H9 (cell line): ENCODE data around the gene OAF. TPM values are rescaled to one million over a fixed set of nuclear protein-coding genes. Genes with fewer than 3 reads are reported as not detected.

Experiments used
- DNase-seq: peaks from one replicate; pipeline ENCODE4 v3.0.0-alpha.2; 2017
- H2AFZ ChIP-seq: one replicate; pipeline ENCODE4 v1.6.1; 2013; ENCODE audit warnings: mild to moderate bottlenecking, low read length, control low read depth, moderate library complexity
- H2AK5ac ChIP-seq: 2 replicates; pipeline ENCODE4 v1.6.1; 2013; ENCODE audit warnings: low read length, control low read depth, mixed read lengths; ENCODE audit not compliant: insufficient read length
- H2BK120ac ChIP-seq: one replicate; pipeline ENCODE4 v1.6.1; 2013; ENCODE audit warnings: low read depth, mild to moderate bottlenecking, low read length, control low read depth, inconsistent platforms; ENCODE audit not compliant: poor library complexity, severe bottlenecking
- H2BK12ac ChIP-seq: 2 replicates; pipeline ENCODE4 v1.6.1; 2013; ENCODE audit warnings: low read length, control low read depth, mixed read lengths, low read depth; ENCODE audit not compliant: insufficient read length
- H2BK15ac ChIP-seq: 2 replicates; pipeline ENCODE4 v1.6.1; 2013; ENCODE audit warnings: low read depth, low read length, control low read depth
- H2BK20ac ChIP-seq: one replicate; pipeline ENCODE4 v1.6.1; 2013; ENCODE audit warnings: low read depth, mild to moderate bottlenecking, low read length, control low read depth, inconsistent platforms; ENCODE audit not compliant: poor library complexity, severe bottlenecking
- H2BK5ac ChIP-seq: 2 replicates; pipeline ENCODE4 v1.6.1; 2013; ENCODE audit warnings: low read length, control low read depth, mixed read lengths; ENCODE audit not compliant: insufficient read length
- H3K14ac ChIP-seq: 2 replicates; pipeline ENCODE4 v1.6.1; 2013; ENCODE audit warnings: low read length, control low read depth; ENCODE audit not compliant: insufficient read depth
- H3K18ac ChIP-seq: 2 replicates; pipeline ENCODE4 v1.6.1; 2013; ENCODE audit warnings: low read depth, mild to moderate bottlenecking, mixed read lengths, low read length, control low read depth; ENCODE audit not compliant: insufficient read length
- H3K23ac ChIP-seq: 2 replicates; pipeline ENCODE4 v1.6.1; 2013; ENCODE audit warnings: low read length, control low read depth, mixed read lengths, low read depth; ENCODE audit not compliant: insufficient read length
- H3K23me2 ChIP-seq: 2 replicates; pipeline ENCODE4 v1.6.1; 2013; ENCODE audit warnings: low read depth, mild to moderate bottlenecking, mixed read lengths, low read length, control low read depth; ENCODE audit not compliant: insufficient read length, poor library complexity, severe bottlenecking
- H3K27ac ChIP-seq: 2 replicates; pipeline ENCODE4 v1.5.1; 2013; ENCODE audit warnings: low read length, control low read depth, mixed read lengths, low read depth; ENCODE audit not compliant: insufficient read length
- H3K27me3 ChIP-seq: 2 replicates; pipeline ENCODE4 v1.6.1; 2013; ENCODE audit warnings: low read length, control low read depth, inconsistent platforms; ENCODE audit not compliant: insufficient read depth
- H3K4ac ChIP-seq: 2 replicates; pipeline ENCODE4 v1.6.1; 2013; ENCODE audit warnings: low read depth, mild to moderate bottlenecking, control low read depth, inconsistent platforms, low read length, moderate library complexity
- H3K4me1 ChIP-seq: 2 replicates; pipeline ENCODE4 v1.6.1; 2013; ENCODE audit warnings: low read length, control low read depth, inconsistent platforms; ENCODE audit not compliant: insufficient read depth
- H3K4me2 ChIP-seq: 2 replicates; pipeline ENCODE4 v1.6.1; 2013; ENCODE audit warnings: low read length, control low read depth, mixed read lengths; ENCODE audit not compliant: insufficient read length, insufficient read depth
- H3K56ac ChIP-seq: 2 replicates; pipeline ENCODE4 v1.6.1; 2013; ENCODE audit warnings: low read depth, mild to moderate bottlenecking, mixed read lengths, low read length, control low read depth; ENCODE audit not compliant: insufficient read length
- H3K79me1 ChIP-seq: 2 replicates; pipeline ENCODE4 v1.6.1; 2013; ENCODE audit warnings: low read depth, mild to moderate bottlenecking, moderate library complexity, low read length, control low read depth, inconsistent platforms; ENCODE audit not compliant: insufficient read depth, poor library complexity, severe bottlenecking
- H3K79me2 ChIP-seq: 2 replicates; pipeline ENCODE4 v1.6.1; 2013; ENCODE audit warnings: low read length, control low read depth, inconsistent platforms; ENCODE audit not compliant: insufficient read depth
- H3K9ac ChIP-seq: 2 replicates; pipeline ENCODE4 v1.6.1; 2013; ENCODE audit warnings: low read length, control low read depth, mixed read lengths; ENCODE audit not compliant: insufficient read length; ENCODE audit errors: extremely low read depth
- H3K9me3 ChIP-seq: one replicate; pipeline ENCODE4 v1.6.1; 2013; ENCODE audit warnings: low read depth, low read length, inconsistent platforms; ENCODE audit not compliant: control insufficient read depth
- H3T11ph ChIP-seq: one replicate; pipeline ENCODE4 v1.6.1; 2013; ENCODE audit warnings: mild to moderate bottlenecking, low read length, control low read depth, inconsistent platforms
- H4K20me1 ChIP-seq: one replicate; pipeline ENCODE4 v1.6.1; 2013; ENCODE audit not compliant: control insufficient read depth, insufficient read length, insufficient read depth
- H4K5ac ChIP-seq: 2 replicates; pipeline ENCODE4 v1.6.1; 2013; ENCODE audit warnings: low read depth, mild to moderate bottlenecking, mixed read lengths, low read length, control low read depth; ENCODE audit not compliant: insufficient read length
- H4K8ac ChIP-seq: replicated peaks from 2 replicates; pipeline ENCODE4 v1.6.1; 2013; ENCODE audit warnings: low read length, control low read depth, mixed read lengths, low read depth; ENCODE audit not compliant: insufficient read length
- H4K91ac ChIP-seq: 2 replicates; pipeline ENCODE4 v1.6.1; 2013; ENCODE audit warnings: low read depth, mild to moderate bottlenecking, moderate library complexity, mixed read lengths, low read length, control low read depth; ENCODE audit not compliant: insufficient read length
- H3K27ac Mint-ChIP-seq, 3 experiments: 2 replicates in 2 of 3; 3 replicates in 1 of 3; pipeline ENCODE4 v1.8.0; 2020 to 2021; ENCODE audit warnings: mixed read lengths in 3 of 3, mild to moderate bottlenecking in 1 of 3, moderate library complexity in 1 of 3
- H3K27me3 Mint-ChIP-seq: 2 replicates; pipeline ENCODE4 v1.8.0; 2021; ENCODE audit warnings: low read depth, mild to moderate bottlenecking, moderate library complexity, mixed read lengths
- H3K36me3 Mint-ChIP-seq, 3 experiments: 2 replicates in 2 of 3; 3 replicates in 1 of 3; pipeline ENCODE4 v1.8.0; 2020 to 2021; ENCODE audit warnings: low read depth in 3 of 3, mixed read lengths in 3 of 3; ENCODE audit not compliant: insufficient read depth in 1 of 3
- H3K4me1 Mint-ChIP-seq, 2 experiments: 2 replicates each; pipeline ENCODE4 v1.8.0; 2020; ENCODE audit warnings: mixed read lengths in 2 of 2
- H3K4me3 Mint-ChIP-seq, 2 experiments: 2 replicates in 1 of 2; 3 replicates in 1 of 2; pipeline ENCODE4 v1.8.0; 2020 to 2021; ENCODE audit warnings: mild to moderate bottlenecking in 2 of 2, mixed read lengths in 2 of 2, moderate library complexity in 1 of 2
- H3K9me3 Mint-ChIP-seq, 2 experiments: 2 replicates in 1 of 2; 3 replicates in 1 of 2; pipeline ENCODE4 v1.8.0; 2020; ENCODE audit warnings: mild to moderate bottlenecking in 2 of 2, mixed read lengths in 2 of 2, moderate library complexity in 1 of 2
- WGBS: extraction: QIAGEN DNeasy Blood & Tissue Kit; methylation state at CpG from one replicate; pipeline ENCODE4 v1.1.7; 2013; ENCODE audit warnings: missing lambda C conversion rate, low lambda C conversion rate, mixed read lengths; ENCODE audit not compliant: insufficient read length; ENCODE audit errors: extremely low coverage; 5-methylcytosine and 5-hydroxymethylcytosine counted together
- total RNA-seq: library from RNA; stranded (reverse); gene quantifications from 2 replicates; pipeline ENCODE4 v1.2.1, GENCODE V29; 2021
- TF ChIP-seq, protein P1 (sequence below): fragments of 200-600 bp; sonication (generic); conservative IDR thresholded peaks from 3 replicates; pipeline ENCODE4 v1.8.0; 2021; ENCODE audit warnings: antibody characterized with exemption, mild to moderate bottlenecking

Gene OAF
- total RNA-seq, 1 experiment from 2014 or later, result 1.1 TPM

DNA sequence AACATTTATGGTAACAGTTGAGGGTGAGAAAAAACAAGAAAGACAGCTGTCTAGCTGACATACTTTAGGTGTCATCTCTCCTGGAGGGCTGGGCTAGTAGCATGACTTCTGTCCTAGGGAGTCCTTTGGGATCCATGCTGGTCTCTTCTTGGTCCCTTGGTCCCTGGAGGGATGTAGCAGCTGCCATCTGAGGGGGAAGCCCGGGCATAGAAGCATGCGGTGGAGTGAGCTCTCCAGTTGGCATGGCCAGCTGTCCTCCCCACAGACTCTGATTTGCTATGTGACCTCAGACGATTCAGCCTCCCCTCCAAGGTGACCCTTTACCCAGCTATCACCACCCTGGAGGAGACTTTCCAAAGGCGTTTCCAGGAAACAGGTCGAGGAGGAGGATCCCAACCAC is 57.9 kb downstream of the OAF start:
- no peaks in the 10 kb centered on the region for H3K9me3 ChIP-seq
- H3T11ph ChIP-seq, result no peak overlapping the region
- H3K18ac ChIP-seq, result no peak overlapping the region
- H4K20me1 ChIP-seq, result no peaks in the 10 kb centered on the region
- WGBS, result no CpG with 5 or more reads among the region's 5 CpGs
- no peak overlapping the region for H4K8ac ChIP-seq
- no peak for DNase-seq
- no peak overlapping the region for H2BK15ac ChIP-seq
- no peak overlapping the region for H2BK5ac ChIP-seq
- TF ChIP-seq, protein P1, sequence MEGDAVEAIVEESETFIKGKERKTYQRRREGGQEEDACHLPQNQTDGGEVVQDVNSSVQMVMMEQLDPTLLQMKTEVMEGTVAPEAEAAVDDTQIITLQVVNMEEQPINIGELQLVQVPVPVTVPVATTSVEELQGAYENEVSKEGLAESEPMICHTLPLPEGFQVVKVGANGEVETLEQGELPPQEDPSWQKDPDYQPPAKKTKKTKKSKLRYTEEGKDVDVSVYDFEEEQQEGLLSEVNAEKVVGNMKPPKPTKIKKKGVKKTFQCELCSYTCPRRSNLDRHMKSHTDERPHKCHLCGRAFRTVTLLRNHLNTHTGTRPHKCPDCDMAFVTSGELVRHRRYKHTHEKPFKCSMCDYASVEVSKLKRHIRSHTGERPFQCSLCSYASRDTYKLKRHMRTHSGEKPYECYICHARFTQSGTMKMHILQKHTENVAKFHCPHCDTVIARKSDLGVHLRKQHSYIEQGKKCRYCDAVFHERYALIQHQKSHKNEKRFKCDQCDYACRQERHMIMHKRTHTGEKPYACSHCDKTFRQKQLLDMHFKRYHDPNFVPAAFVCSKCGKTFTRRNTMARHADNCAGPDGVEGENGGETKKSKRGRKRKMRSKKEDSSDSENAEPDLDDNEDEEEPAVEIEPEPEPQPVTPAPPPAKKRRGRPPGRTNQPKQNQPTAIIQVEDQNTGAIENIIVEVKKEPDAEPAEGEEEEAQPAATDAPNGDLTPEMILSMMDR, result no peak
- no peaks in the 10 kb centered on the region; the same call in 1 of the 2 replicates for H3K4me1 ChIP-seq
- Mint-ChIP-seq H3K4me1 (peaks cover 19 to 22% of the 10 kb centered on the region in 2 experiments), H3K4me3 (no peak overlapping the region), H3K27me3 (peaks cover 35% of the 10 kb centered on the region), H3K36me3 (no peaks in the 10 kb centered on the region), H3K27ac (no peak overlapping the region), H3K9me3 (no peaks in the 10 kb centered on the region)
- H3K79me1 ChIP-seq, result no peaks in the 10 kb centered on the region
- H3K4me2 ChIP-seq, result no peak overlapping the region
- H3K9ac ChIP-seq, result no peak overlapping the region
- H3K23me2 ChIP-seq, result no peaks in the 10 kb centered on the region
- no peak overlapping the region for H4K5ac ChIP-seq
- H3K27me3 ChIP-seq, result no peaks in the 10 kb centered on the region
- H3K23ac ChIP-seq, result no peak overlapping the region
- no peak overlapping the region for H2AK5ac ChIP-seq
- no peak overlapping the region for H3K56ac ChIP-seq
- no peak overlapping the region for H2AFZ ChIP-seq
- H4K91ac ChIP-seq, result no peak overlapping the region
- no peak overlapping the region for H3K4ac ChIP-seq
- H3K27ac ChIP-seq, result no peak overlapping the region
- no peak overlapping the region for H2BK12ac ChIP-seq
- no peak overlapping the region for H2BK20ac ChIP-seq
- H2BK120ac ChIP-seq, result no peak overlapping the region
- no peaks in the 10 kb centered on the region for H3K79me2 ChIP-seq
- no peak overlapping the region for H3K14ac ChIP-seq
